Measurements from ENCODE around the gene CDH13. TPM values are rescaled to one million over a fixed set of nuclear protein-coding genes. Genes with fewer than 3 reads are reported as not detected.

CDH13 gene
- polyA plus RNA-seq, 6 donors from 2014 or later: 0.04 to 0.29 (median 0.19) TPM; not detected in 1

DNA sequence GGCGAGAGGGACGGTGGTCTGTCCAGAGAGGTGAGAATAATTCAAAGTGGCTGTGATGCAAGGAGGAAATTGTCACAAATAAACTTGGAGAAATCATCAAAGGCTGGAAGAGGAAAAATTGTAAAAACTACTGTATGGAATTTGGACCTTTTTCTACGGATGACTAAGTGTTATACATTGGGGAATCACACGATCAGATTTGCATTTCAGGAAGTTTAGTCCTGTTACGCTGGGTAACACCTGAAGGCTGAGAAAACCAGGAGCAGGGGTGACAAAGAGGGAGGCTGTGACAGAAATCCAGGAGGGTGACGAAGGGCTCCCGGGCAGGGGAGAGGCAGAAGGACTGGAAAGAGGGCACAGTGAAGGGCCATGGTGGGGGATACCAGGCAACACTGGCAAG is 511.7 kb downstream of the CDH13 start:
- Mint-ChIP-seq H3K9me3 (peaks cover 0 to 3% (median 2%) of the 10 kb centered on the region in 7 donors), H3K36me3 (no peaks in the 10 kb centered on the region), H3K4me1 (peaks cover 2 to 13% (median 5%) of the 10 kb centered on the region in 3 donors), H3K27me3 (peaks cover 0 to 16% (median 5%) of the 10 kb centered on the region in 3 donors), H3K27ac (no peak overlapping the region), H3K4me3 (peak overlapping the region in 1 of 8 donors; percentile 14)
- ATAC-seq (ENCODE audit: low read depth in 2 of 2): no peak
- no peak for DNase-seq

DNA sequence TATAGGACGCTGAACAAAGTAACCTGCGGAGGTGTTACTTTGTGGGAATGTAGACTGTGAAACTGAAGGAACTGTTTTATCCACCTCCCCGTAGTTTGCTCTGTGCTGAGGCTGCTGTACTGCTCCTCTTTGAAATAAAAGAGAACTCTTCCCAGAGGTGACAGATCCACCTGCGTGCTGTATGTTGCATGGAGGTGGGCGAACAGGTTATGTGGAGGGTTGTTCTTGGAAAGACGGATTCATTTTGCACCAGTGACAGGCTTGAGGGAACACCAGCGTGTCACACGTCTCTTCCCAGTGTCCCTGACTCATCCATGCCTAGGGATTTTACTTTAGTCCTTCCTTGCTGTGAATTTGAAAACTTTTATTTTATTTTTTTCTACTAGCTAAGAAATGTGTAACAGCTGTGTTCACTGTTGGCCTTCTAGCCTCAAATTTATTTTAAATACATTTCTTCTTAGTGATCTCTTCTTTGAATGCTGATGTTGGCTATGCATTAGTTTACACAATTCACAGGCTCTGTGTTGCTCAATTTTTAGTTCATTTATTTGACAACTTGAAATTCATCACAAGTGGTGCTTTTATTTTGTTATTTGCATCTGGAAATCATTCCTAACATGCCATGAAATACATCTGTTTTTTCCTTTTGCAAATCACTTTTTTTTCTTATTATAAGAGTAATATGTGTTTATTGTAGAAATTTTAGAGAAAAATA is 512.4 kb downstream of the CDH13 start:
- H3K9me3 Mint-ChIP-seq: peaks cover 0 to 3% (median 2%) of the 10 kb centered on the region in 7 donors
- ATAC-seq (ENCODE audit: low read depth in 2 of 2) (no peak), DNase-seq (no peak)
- no peak overlapping the region for H3K4me3 Mint-ChIP-seq
- no peak overlapping the region for H3K27ac Mint-ChIP-seq
- H3K27me3 Mint-ChIP-seq: peaks cover 0 to 16% (median 11%) of the 10 kb centered on the region in 3 donors
- H3K36me3 Mint-ChIP-seq: no peaks in the 10 kb centered on the region
- peaks cover 2 to 13% (median 5%) of the 10 kb centered on the region in 3 donors for H3K4me1 Mint-ChIP-seq

- no peak for DNase-seq
- Mint-ChIP-seq H3K36me3 (no peaks in the 10 kb centered on the region), H3K9me3 (peaks cover 0 to 3% (median 0%) of the 10 kb centered on the region in 7 donors), H3K27me3 (peaks cover 5 to 14% (median 10%) of the 10 kb centered on the region in 3 donors), H3K4me3 (no peak overlapping the region), H3K27ac (no peak overlapping the region), H3K4me1 (no peaks in the 10 kb centered on the region)
- ATAC-seq (ENCODE audit: low read depth in 2 of 2): no peak
Observed at GRCh38 chr16:83143788-83144187, 517.0 kb downstream of the CDH13 start.

DNA sequence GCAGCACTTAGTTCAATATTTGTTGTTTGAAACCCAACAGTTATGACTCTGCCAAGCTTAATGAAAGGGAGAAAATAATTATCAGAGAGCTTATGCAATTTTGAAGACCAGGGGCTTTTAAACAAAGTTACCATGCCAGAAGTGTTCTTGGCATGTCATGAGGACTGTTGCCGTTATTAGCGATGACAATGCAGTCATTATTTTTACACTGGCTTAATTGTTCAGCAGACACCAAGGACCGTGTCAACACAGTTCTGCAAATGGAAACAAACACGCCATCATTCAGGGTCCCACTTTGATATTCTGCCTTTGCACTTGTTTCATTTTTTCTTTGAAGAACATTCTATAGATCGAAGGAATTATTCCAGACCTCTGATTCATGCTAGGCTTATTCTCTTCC is 518.5 kb downstream of the CDH13 start:
- Mint-ChIP-seq H3K27me3 (peaks cover 5 to 14% (median 10%) of the 10 kb centered on the region in 3 donors), H3K36me3 (no peaks in the 10 kb centered on the region), H3K9me3 (peaks cover 0 to 3% (median 2%) of the 10 kb centered on the region in 7 donors), H3K4me3 (no peak overlapping the region), H3K4me1 (no peaks in the 10 kb centered on the region), H3K27ac (no peak overlapping the region)
- no peak for DNase-seq
- no peak for ATAC-seq (ENCODE audit: low read depth in 2 of 2)

DNA sequence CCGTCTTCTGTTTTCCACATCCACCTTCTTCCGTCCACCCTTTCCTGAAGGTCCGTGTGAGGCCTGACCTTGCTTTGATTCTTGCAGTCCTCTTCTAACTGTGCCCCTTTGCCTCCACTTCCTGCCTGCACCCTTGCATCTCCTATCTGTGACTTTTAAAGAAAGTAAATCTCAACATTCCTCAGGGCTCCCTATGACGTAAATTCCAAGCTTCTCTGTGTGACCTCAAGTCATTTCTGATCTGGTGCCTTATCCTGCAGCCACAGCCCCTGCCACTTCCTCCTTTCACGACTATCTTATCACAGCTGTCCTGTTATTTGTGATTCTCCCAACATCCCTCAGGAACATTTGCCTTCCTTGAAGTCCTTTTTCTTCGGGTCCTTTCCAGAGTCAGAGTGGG is 520.5 kb downstream of the CDH13 start:
- H3K27me3 Mint-ChIP-seq: peaks cover 5 to 14% (median 10%) of the 10 kb centered on the region in 3 donors
- no peaks in the 10 kb centered on the region for H3K36me3 Mint-ChIP-seq
- DNase-seq (no peak), ATAC-seq (ENCODE audit: low read depth in 2 of 2) (no peak)
- H3K27ac Mint-ChIP-seq: no peak overlapping the region
- H3K4me3 Mint-ChIP-seq: no peak overlapping the region
- peaks cover 0 to 3% (median 0%) of the 10 kb centered on the region in 7 donors for H3K9me3 Mint-ChIP-seq
- H3K4me1 Mint-ChIP-seq: no peaks in the 10 kb centered on the region

DNA sequence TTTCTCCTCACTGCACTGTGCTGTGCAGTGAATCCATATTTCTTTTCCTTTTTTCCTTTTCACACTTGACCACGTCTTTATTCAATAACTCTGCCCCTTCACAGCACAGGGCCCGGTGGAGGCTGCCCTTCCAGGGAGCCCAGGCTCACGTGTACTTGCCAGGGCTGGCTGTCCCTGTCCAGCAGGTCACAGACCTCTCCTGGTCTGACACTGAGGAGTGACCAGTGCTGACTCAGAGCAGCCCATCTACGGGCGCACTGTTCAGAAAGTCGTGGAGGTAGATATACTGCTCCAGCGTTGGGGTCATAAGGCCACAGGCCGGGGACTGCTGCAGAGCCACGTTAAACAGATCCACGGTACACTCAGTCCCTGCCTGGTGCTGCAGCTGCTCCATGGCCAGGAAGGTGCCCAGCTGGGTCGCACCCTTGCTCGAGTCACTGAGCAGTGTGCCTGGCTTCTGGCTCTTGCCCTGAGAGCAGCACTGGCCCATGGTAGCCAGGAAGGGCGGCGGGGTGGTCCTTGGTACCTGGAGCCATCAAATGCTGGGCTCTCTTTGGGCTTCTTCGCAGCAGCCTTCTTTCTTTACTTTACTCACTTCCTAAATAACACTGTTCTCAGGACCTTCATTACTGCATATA is 531.7 kb downstream of the CDH13 start:
- no peak for DNase-seq
- H3K36me3 Mint-ChIP-seq: no peaks in the 10 kb centered on the region
- H3K9me3 Mint-ChIP-seq: peaks cover 0 to 4% (median 0%) of the 10 kb centered on the region in 7 donors
- no peak overlapping the region for H3K27ac Mint-ChIP-seq
- H3K4me1 Mint-ChIP-seq: no peaks in the 10 kb centered on the region
- H3K27me3 Mint-ChIP-seq: no peaks in the 10 kb centered on the region
- no peak for ATAC-seq (ENCODE audit: low read depth in 2 of 2)
- no peak overlapping the region for H3K4me3 Mint-ChIP-seq

- Mint-ChIP-seq H3K27me3 (no peaks in the 10 kb centered on the region), H3K4me1 (no peaks in the 10 kb centered on the region), H3K9me3 (peaks cover 0 to 8% (median 0%) of the 10 kb centered on the region in 7 donors), H3K4me3 (no peak overlapping the region), H3K36me3 (no peaks in the 10 kb centered on the region), H3K27ac (no peak overlapping the region)
- ATAC-seq (ENCODE audit: low read depth in 2 of 2) (no peak), DNase-seq (no peak)
Observed at GRCh38 chr16:83159049-83159448, 532.3 kb downstream of the CDH13 start.

GRCh38 chr16:83160287-83161020 is 533.7 kb downstream of the CDH13 start:
- Mint-ChIP-seq H3K27ac (no peak overlapping the region), H3K9me3 (peaks cover 0 to 8% (median 0%) of the 10 kb centered on the region in 7 donors), H3K36me3 (no peaks in the 10 kb centered on the region), H3K27me3 (no peaks in the 10 kb centered on the region), H3K4me3 (no peak overlapping the region), H3K4me1 (no peaks in the 10 kb centered on the region)
- DNase-seq (no peak), ATAC-seq (ENCODE audit: low read depth in 2 of 2) (no peak)

- ATAC-seq (ENCODE audit: low read depth in 2 of 2) (no peak), DNase-seq (no peak)
- Mint-ChIP-seq H3K36me3 (no peaks in the 10 kb centered on the region), H3K27me3 (peaks cover 0 to 3% (median 0%) of the 10 kb centered on the region in 3 donors), H3K4me3 (no peak overlapping the region), H3K4me1 (no peaks in the 10 kb centered on the region), H3K9me3 (peaks cover 0 to 8% (median 0%) of the 10 kb centered on the region in 7 donors), H3K27ac (no peak overlapping the region)
Observed at GRCh38 chr16:83162791-83163190, 536.0 kb downstream of the CDH13 start.

DNA sequence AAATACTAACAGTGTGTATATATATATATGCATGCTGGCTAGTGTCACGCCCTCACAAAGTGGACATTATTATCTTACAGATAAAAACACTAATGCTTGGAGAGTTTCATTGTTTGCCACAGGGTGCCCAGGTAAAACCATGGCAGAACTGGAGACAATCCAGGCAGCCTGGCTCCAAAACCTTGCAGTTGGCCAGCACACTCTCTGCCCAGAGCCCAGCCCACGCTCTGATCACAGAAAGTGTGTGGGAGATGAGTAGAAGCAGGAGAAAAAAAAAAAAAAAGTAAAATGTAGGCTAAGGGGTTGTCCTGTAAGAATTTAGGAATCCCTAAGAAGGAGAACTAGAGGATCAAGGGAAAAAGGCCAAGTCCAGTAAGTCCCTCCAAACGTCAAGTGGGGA is 538.0 kb downstream of the CDH13 start:
- peaks cover 0 to 8% (median 0%) of the 10 kb centered on the region in 7 donors for H3K9me3 Mint-ChIP-seq

DNA sequence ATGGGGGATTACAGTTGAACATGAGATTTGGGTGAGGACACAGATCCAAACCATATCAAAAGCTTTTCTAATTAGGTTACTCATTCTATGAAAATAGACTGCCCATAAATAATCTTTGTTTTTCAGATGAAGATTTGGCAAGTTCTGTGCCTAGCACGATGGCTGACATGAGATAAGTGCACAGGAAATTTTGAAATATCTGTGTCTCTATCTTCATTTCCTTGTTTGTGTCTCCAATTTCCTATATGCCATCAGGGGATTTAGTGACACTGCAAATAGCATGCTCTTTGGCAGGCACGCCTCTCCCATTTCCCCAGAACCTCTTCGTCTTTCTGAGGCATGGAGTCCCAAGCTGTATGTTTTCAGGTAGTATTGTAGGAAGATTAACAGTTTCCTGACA is 544.6 kb downstream of the CDH13 start:
- Mint-ChIP-seq H3K27me3 (peaks cover 0 to 3% (median 0%) of the 10 kb centered on the region in 3 donors), H3K27ac (no peak overlapping the region), H3K4me1 (no peaks in the 10 kb centered on the region), H3K9me3 (peaks cover 0 to 5% (median 0%) of the 10 kb centered on the region in 7 donors), H3K4me3 (no peak overlapping the region), H3K36me3 (no peaks in the 10 kb centered on the region)
- ATAC-seq (ENCODE audit: low read depth in 2 of 2) (no peak), DNase-seq (no peak)

More for the DNA sequence above, 538.0 kb downstream of the CDH13 start:
- DNase-seq: no peak
- Mint-ChIP-seq H3K4me3 (no peak overlapping the region), H3K36me3 (no peaks in the 10 kb centered on the region), H3K4me1 (no peaks in the 10 kb centered on the region), H3K27me3 (peaks cover 0 to 3% (median 0%) of the 10 kb centered on the region in 3 donors), H3K27ac (no peak overlapping the region)
- no peak for ATAC-seq (ENCODE audit: low read depth in 2 of 2)

DNA sequence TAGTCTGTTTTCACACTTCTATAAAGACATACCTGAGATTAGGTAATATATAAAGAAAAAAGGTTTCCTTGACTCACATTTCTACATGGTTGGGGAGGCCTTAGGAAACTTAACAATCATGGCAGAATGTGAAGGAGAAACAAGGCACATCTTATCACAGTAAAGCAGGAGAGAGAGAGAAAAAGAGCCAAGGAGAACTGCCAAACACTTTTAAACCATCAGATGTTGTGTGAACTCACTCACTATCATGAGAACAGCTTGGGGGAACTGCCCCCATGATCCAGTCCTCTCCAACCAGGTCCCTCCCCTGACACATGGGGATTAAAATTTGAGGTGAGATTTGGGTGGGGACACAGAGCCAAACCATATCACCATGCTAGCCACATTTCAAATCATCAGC is 547.9 kb downstream of the CDH13 start:
- Mint-ChIP-seq H3K4me3 (no peak overlapping the region), H3K36me3 (no peaks in the 10 kb centered on the region), H3K27me3 (no peaks in the 10 kb centered on the region), H3K27ac (no peak overlapping the region), H3K4me1 (no peaks in the 10 kb centered on the region), H3K9me3 (peaks cover 0 to 5% (median 0%) of the 10 kb centered on the region in 7 donors)
- ATAC-seq (ENCODE audit: low read depth in 2 of 2) (no peak), DNase-seq (no peak)

GRCh38 chr16:83176802-83177201 is 550.0 kb downstream of the CDH13 start:
- Mint-ChIP-seq H3K4me1 (no peaks in the 10 kb centered on the region), H3K36me3 (no peaks in the 10 kb centered on the region), H3K27me3 (peaks cover 4 to 7% (median 5%) of the 10 kb centered on the region in 3 donors), H3K4me3 (no peak overlapping the region), H3K9me3 (peaks cover 0 to 5% (median 0%) of the 10 kb centered on the region in 7 donors), H3K27ac (no peak overlapping the region)
- no peak for ATAC-seq (ENCODE audit: low read depth in 2 of 2)
- no peak for DNase-seq

All from naive B cell (primary cell).